ENCODE measurements around the gene GRIP2.

The GRIP2 gene

DNA sequence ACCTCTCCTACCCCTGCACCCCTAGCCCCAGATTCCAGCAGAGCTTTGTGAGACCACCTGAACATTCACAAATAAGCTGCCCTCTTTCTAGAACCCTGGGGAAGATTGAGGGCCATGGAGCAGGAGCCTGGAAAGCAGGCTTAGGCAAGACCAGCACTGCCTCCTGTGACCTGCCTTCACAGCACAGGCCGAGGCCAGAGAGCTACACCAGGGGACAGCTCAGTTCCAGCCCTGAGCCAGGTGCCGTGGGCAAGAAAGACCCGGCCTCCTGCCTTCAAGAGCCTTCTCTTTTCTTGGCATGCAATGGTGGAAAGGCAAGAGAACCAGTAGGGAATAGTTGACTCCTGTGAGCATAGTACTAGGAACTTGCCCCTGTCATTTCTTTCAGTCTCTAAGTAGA is 89.6 kb downstream of the GRIP2 start:
- no peak for DNase-seq

DNA sequence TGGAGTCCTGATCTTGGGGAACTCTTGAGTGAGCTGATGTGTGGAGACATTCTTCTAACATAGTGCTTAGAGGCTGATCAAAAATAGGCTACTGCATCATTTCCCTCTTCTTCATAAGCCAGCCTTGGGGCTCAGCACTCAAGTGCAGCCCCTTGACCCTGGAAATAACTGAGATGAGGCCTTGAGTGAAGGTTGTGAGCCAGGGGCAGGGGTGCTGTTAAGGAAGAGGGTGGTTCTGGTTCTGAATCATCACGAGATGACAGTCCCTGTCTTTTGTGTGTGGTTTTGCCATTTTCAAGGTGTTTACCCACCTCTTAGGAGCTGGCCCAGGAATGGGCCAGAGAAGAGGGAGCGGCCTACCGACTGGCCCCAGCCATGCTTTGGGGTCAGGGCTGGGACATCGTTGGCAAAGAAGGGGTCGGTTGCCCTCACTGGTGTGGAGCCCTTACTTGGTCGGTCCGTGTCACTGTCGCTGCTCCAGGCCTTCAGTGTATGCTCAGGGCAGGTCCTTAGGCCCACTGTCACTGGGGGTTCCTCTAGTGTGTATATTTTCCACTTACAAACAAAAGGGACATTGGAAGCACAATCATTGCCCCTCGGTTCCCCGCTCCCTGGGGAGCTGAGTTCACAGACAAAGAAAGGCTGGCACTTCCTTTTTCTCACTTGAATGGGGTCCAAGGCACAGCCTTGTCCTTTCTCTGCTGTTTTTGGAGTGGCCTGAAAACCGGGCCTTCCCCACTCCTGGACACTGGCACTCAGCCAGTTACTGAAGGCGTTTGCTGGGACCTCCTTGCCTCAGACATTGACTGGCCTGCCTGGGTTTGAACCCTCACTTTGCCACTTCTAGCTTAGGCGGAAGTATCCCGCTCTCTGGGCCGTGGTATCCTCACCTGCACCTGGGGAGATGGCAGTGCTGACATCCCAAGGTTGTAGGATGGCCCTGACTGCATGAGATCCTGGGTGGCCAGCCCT is 91.1 kb downstream of the GRIP2 start:
- DNase-seq: no peak

DNA sequence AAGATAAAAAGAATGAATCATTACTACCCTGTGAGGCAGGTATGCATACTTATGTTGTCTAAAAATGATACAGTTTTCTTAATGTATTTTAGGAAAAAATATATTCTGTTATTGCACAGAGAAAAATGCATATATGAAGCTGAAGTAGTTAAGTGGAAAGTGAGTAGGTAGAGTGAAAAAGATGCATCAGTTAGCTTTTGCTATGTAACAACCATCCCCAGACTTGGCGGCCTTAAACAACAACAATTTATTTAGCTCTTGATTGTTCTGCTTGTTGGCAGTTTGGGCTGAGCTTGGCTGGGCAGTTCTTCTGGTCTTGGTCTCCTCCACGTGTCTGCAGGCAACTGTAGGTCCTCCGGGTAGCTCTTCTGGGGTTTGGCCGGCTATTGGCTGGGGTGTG is 92.1 kb downstream of the GRIP2 start:
- DNase-seq: no peak

DNA sequence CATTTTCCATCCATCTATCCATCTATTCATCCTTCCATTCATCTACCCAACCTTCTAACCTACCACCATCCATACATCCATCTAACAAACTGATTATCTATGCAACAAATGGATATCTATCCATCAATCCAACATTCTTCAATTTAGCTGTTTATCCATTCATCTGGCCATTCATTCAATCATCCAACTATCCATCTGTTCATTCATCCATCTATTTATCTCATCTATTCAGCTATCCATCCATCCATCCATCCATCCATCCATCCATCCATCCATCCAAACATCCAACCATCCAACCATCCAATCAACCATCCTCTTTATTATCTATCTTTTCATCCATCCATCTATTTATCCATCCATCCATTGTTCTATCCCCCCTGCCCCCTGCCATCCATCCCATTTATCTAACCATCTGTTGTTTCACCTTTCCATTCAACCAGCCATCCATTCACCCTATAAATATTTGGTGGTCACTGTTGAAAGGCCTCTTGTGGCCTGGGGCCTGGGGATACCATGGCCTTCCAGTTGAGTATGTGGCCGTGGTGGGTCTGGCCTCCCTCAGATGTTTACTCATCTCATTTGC is 93.1 kb downstream of the GRIP2 start:
- no peak for DNase-seq

DNA sequence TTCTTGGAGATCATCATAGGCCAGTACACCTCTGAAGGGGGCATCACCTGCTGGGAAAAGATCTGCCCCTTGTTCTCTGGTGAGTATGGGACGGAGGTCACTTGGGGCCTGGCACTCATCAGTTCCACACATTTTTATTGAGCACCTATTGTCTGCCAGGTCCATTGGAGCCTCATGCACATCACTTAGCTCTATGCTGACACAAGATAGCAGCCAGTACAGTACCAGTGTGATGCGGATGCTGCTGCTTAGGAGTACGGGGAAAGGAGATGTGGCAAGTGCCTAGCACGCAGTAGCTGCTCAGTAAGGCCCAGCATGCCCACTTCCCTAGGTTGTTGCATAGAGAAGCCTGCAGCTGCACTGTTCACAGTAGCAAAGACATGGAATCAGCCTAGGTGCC is 94.4 kb downstream of the GRIP2 start:
- no peak for DNase-seq

DNA sequence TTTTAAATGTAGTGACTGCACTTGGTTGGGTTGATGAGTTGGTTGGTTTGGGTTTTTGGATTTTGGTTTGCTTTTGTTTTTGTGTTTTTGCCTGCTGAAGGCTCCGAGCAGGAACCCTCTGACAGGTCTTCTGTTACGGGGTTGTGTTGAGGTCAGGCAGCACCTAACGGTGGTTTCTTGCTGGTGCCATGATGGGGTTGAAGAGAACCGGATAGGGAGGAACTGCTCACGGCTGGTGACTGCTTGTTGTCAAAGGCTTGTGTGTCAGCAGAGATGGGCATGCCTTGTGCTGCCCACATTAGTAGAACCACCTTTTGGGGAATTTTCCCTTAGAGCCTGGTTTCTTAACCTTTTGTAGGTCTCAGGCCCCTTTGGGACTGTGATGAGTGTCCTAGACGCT is 95.8 kb downstream of the GRIP2 start:
- no peak for DNase-seq

DNA sequence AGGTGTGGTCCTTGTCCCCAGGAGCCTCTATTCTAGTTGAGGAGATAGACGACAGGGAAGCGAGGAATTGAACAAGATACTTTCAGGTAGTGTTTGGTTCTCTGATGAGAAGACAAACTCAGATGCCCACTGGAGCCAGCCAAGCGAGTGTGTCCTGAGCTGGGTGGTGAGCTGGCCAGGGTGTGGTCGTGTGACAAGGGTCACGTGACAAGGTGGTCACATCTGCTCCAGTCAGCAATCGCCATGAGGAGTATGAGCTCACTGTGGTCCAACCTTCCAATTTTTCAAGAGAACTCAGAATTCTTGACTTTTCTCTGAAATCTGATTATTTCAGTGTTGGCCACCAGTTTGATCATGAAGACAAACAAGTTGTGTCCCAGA is 98.2 kb downstream of the GRIP2 start:
- peak; percentile 71 for DNase-seq

DNA sequence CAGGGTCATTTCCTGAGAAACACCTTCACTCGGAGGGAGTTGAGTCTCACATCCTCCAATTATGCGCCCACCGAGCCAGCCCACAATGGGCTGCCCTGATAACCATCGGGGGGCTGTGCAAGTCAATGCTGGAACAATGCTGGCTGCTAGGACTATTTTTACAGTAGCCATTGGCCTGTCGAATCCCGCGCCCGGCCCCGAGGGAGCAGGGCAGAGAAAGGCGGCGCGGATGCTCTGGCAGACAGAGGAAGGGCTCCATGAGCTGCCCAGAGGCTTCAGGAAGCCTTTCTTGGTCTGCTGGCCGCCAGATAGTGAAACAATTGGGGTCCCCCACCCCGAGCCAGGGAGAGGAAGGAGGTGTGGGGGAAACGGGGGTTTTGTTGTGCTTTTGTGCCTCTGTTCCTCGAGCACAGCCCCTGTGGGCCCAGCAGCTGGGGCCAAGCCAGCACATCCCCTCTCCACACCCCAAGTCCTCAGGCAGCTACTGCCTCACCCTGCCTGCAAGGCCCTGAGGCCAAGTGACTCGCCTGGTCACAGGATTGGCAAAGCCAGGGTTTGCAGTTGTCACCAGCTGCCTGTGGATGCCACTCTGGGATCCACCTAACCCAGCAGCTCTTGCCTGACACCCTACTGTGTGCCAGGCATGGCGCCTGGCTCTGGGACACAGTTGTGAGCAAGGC is 98.8 kb downstream of the GRIP2 start:
- peak; percentile 54 for DNase-seq

DNA sequence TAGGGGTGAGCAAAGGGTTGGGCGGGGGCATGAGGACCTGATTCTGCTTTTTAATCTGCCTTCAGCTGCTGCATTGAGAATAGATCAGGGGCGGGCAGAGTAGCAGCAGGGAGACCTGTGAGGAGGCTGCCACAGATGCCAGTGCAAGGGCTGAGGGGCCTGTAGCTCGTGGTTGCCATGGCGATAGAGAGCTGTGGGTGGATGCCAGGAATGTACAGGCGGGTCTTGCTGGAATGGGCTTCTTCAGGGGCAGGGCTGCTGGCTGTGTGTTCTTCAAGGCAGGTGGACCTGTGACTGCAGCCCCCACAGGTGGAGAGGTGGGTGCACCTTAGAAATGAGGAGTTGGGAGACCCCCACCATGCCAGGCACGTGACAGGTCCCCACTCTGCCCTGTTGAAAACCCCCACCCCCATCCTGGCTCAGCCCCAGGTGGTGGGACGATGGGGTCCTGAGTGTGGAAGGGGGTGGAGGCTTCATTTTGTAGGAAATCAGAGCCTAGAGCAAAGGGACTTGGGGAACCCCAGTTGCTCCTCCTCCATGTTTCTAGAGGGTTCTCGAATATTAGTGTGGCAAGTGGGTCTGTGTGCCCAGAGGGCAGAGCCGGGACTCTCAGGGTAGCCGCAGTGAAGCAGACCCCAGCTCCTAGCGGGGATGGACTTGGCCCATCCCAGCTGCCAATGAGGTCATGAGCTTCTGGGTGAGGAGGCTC is 99.5 kb downstream of the GRIP2 start:
- no peak for DNase-seq

DNA sequence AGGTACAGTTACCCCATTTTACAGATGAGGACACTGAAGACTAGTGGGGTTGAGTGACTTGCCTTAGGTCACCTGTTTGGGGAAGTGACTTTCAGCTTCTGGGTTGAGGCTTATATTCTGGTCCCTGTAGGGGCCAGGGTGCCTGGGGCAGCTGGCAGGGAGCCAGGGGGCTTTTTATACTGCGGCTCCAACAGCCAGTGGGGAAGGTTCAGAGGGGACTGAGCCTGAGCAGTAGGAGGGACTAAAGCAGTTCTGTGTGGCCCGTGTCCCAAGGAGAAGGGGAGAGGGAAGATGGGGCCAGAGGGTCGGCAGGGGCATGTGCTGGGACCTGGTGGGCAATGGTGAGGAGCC is 100.0 kb downstream of the GRIP2 start:
- no peak for DNase-seq

DNA sequence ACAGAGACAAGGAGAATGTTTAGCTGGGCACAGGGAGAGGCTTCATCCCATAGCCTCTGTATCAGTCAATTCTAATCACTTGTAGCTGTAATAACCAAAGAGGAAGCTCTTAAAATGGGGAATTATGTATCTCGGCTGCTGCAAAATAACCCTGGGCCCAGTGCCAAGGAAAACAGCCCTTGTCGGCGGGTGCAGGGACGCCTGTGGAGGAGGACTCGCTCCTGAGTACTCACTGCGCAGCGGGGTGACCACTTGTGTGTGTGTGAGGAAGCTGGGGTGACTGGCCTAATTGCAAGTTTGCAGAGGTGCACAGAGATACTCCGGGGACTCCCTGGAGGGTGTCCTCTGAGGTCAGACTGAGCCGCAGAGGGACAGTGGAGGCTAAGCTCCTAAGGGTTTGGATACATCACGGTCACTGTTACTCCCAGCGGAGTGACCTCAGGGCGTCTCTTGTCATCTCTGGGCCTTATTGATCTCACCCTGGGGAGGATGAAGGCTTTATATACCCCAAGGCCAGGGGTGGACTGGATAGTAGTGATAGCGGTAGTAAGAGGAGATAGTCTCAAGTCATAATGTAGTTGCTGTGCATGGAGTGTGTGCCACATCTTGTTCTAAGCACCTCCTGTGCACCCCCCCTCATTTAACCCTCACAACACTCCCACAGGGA is 100.5 kb downstream of the GRIP2 start:
- DNase-seq: peak; percentile 81

Data from inflammatory macrophage treated with lipopolysaccharide for 4 hours (primary cell).